Right lobe of liver (tissue), 4 donors: ENCODE results near the gene ACOT11.
"Not testable (repeated sequence)": the region's sequence is repeated elsewhere in the genome, so short reads cannot be mapped to it uniquely, and the experiment has no call there.

Experiments
- CTCF ChIP-seq, 4 donors: fragments of 200-600 bp in 3 of 4; fragments of 450-650 bp in 1 of 4; IDR thresholded peaks; one replicate each; pipeline versions ENCODE4 v1.5.1 to v1.8.0; 2016 to 2022; ENCODE audit warnings: antibody characterized with exemption in 4 of 4, mild to moderate bottlenecking in 2 of 4
- POLR2A ChIP-seq: fragments of 450-650 bp; IDR thresholded peaks from one replicate; pipeline ENCODE4 v1.6.1; 2017; ENCODE audit warnings: antibody characterized with exemption, mild to moderate bottlenecking
- donor health status: DM: no; HTN: no; CAD: no.
- donor health status: DM: no; HTN: no; CAD: no.
- donor health status: DM: no; HTN: yes; CAD: no.

GRCh38 chr1:54635804-54636203 lies 87.8 kb downstream of the ACOT11 start:
- TF ChIP-seq CTCF (IDR thresholded peaks at IDR 0.05); POLR2A: not testable (repeated sequence)
